OCI-LY1 (cell line): ENCODE results near the gene RENBP.

Experiments
- H2AFZ ChIP-seq: fragments of 200-600 bp; sonication (generic), shearing (Covaris generic); 2 replicates; pipeline ENCODE4 v1.6.0; 2014; ENCODE audit warnings: antibody characterized with exemption, mild to moderate bottlenecking, low read length
- H3F3A ChIP-seq: fragments of 200-600 bp; sonication (generic), shearing (Covaris generic); 2 replicates; pipeline ENCODE4 v1.6.0; 2014; ENCODE audit warnings: mild to moderate bottlenecking, antibody characterized with exemption, low read length, moderate library complexity; ENCODE audit not compliant: insufficient read depth
- H3K27ac ChIP-seq: fragments of 200-600 bp; sonication (generic); 2 replicates; pipeline ENCODE4 v1.5.1; 2014; ENCODE audit warnings: low read length, mixed run types, mild to moderate bottlenecking, low read depth; ENCODE audit not compliant: poor library complexity, severe bottlenecking
- H3K27me3 ChIP-seq: fragments of 200-600 bp; sonication (generic); 2 replicates; pipeline ENCODE4 v1.6.0; 2014; ENCODE audit warnings: antibody characterized with exemption, mild to moderate bottlenecking, low read length, moderate library complexity; ENCODE audit not compliant: insufficient read depth
- H3K36me3 ChIP-seq: fragments of 200-600 bp; sonication (generic); 2 replicates; pipeline ENCODE4 v1.6.1; 2014; ENCODE audit warnings: mild to moderate bottlenecking, antibody characterized with exemption, low read length, moderate library complexity, mixed read lengths; ENCODE audit not compliant: insufficient read depth
- H3K4me1 ChIP-seq: fragments of 200-600 bp; sonication (generic); 2 replicates; pipeline ENCODE4 v1.5.1; 2014; ENCODE audit warnings: mild to moderate bottlenecking, low read length, moderate library complexity; ENCODE audit not compliant: insufficient read depth, severe bottlenecking
- H3K4me2 ChIP-seq: fragments of 200-600 bp; sonication (generic), shearing (Covaris generic); 2 replicates; pipeline ENCODE4 v1.6.1; 2014; ENCODE audit warnings: low read length
- H3K4me3 ChIP-seq: fragments of 200-600 bp; sonication (generic); 2 replicates; pipeline ENCODE4 v1.5.1; 2014; ENCODE audit warnings: low read length, low read depth, mild to moderate bottlenecking, mixed read lengths; ENCODE audit not compliant: poor library complexity, severe bottlenecking
- H3K79me2 ChIP-seq: fragments of 200-600 bp; shearing (Covaris generic); 2 replicates; pipeline ENCODE4 v1.6.1; 2016; ENCODE audit warnings: mixed run types, low read length, mixed read lengths; ENCODE audit not compliant: insufficient read depth
- H3K9ac ChIP-seq: fragments of 200-600 bp; sonication (generic), shearing (Covaris generic); 2 replicates; pipeline ENCODE4 v1.6.1; 2014; ENCODE audit warnings: mild to moderate bottlenecking, low read length, mixed read lengths
- H3K9me2 ChIP-seq: fragments of 200-600 bp; sonication (generic), shearing (Covaris generic); 2 replicates; pipeline ENCODE4 v1.6.1; 2014; ENCODE audit warnings: low read depth, mild to moderate bottlenecking, low read length, mixed read lengths
- H3K9me3 ChIP-seq: fragments of 200-600 bp; shearing (Covaris generic); 2 replicates; pipeline ENCODE4 v1.6.1; 2014; ENCODE audit warnings: low read length, mixed read lengths
- H4K20me1 ChIP-seq: fragments of 200-600 bp; sonication (generic), shearing (Covaris generic); 2 replicates; pipeline ENCODE4 v1.6.0; 2016; ENCODE audit warnings: mild to moderate bottlenecking, low read length; ENCODE audit not compliant: insufficient read depth
- EZH2 ChIP-seq: fragments of 200-600 bp; sonication (generic), shearing (Covaris generic); IDR thresholded peaks from 2 replicates; pipeline ENCODE4 v1.8.0; 2017; ENCODE audit warnings: borderline replicate concordance, mixed run types, mild to moderate bottlenecking, antibody characterized with exemption, low read length, moderate library complexity, mixed read lengths
- TF ChIP-seq, protein P1 (sequence below): fragments of 200-600 bp; sonication (generic), shearing (Covaris generic); IDR thresholded peaks from 2 replicates; pipeline ENCODE4 v1.5.1; 2017; ENCODE audit warnings: mild to moderate bottlenecking, antibody characterized with exemption, low read length, moderate library complexity, mixed read lengths

RENBP gene

DNA sequence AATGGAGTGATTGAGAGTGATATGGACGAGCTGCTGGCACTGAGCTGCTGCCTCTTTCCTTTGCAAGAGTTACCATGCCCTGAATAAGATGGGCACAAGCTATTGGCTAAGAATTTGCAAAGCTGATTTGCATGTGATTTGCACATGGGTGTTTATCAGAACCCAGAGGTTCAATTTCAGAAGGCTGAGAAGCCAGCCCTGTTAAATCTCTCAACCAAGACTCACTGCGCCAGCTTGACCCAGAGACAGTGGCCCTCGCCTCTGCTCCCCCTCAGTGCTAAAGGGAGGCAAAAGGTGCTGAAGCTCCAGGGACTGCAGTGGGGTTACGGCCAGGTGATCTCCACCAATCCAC is 19.1 kb downstream of the RENBP start:
- no peaks in the 10 kb centered on the region for H3K9me2 ChIP-seq
- TF ChIP-seq, protein P1, sequence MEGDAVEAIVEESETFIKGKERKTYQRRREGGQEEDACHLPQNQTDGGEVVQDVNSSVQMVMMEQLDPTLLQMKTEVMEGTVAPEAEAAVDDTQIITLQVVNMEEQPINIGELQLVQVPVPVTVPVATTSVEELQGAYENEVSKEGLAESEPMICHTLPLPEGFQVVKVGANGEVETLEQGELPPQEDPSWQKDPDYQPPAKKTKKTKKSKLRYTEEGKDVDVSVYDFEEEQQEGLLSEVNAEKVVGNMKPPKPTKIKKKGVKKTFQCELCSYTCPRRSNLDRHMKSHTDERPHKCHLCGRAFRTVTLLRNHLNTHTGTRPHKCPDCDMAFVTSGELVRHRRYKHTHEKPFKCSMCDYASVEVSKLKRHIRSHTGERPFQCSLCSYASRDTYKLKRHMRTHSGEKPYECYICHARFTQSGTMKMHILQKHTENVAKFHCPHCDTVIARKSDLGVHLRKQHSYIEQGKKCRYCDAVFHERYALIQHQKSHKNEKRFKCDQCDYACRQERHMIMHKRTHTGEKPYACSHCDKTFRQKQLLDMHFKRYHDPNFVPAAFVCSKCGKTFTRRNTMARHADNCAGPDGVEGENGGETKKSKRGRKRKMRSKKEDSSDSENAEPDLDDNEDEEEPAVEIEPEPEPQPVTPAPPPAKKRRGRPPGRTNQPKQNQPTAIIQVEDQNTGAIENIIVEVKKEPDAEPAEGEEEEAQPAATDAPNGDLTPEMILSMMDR = no peak
- TF ChIP-seq EZH2 = no peak
- peaks cover 24% of the 10 kb centered on the region; the same call in 1 of the 2 replicates for H3K36me3 ChIP-seq
- peaks cover 59% of the 10 kb centered on the region for H3K4me1 ChIP-seq
- H3F3A ChIP-seq = no peaks in the 10 kb centered on the region
- H3K79me2 ChIP-seq = no peaks in the 10 kb centered on the region
- H3K27me3 ChIP-seq = no peaks in the 10 kb centered on the region
- H4K20me1 ChIP-seq = no peaks in the 10 kb centered on the region
- H3K4me2 ChIP-seq = peak overlapping the region; percentile 95
- peak overlapping the region; percentile 97 for H3K9ac ChIP-seq
- H2AFZ ChIP-seq = no peak overlapping the region
- peak overlapping the region; percentile 95 for H3K4me3 ChIP-seq
- H3K9me3 ChIP-seq = no peaks in the 10 kb centered on the region
- peak overlapping the region; percentile 100 for H3K27ac ChIP-seq

DNA sequence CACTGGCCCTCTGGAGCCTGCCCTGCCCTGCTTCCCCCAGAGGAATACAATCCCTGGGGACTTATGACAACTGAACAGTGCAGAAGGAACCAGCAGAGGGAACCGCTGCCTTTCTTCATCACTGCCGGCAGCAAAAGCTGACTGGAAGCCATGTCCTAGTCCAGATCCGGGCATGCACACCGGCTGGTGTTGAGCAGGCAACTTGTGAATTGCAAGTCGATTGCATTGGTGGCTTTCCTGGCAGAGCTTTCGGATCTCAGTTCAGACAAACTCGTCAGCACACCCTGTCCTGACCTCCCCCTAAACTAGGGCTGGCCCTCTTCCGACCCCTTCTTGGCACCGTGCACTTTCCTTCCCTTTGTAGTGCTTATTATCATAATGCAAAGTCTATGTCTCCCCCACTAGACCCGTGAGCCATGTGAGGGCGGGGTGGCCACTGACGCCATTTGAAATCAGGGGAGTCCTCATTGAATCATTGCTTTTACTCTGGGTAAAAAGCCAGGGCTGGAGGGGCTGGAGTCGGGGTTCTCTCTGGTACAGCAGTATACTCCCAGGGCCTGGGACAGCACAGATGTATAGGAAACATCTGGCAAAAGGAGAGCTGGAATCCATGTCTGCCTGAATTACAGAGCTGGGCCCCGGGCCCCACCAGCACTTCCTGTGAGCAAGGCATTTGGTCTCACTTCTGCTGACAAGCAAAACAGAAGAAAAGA is 20.1 kb downstream of the RENBP start:
- Histone ChIP-seq H3K9me3 (no peaks in the 10 kb centered on the region), H3K27ac (peak overlapping the region; percentile 100), H3K4me2 (peak overlapping the region; percentile 95), H3F3A (no peaks in the 10 kb centered on the region), H3K4me3 (peak overlapping the region; percentile 95), H3K79me2 (no peaks in the 10 kb centered on the region), H3K9me2 (no peaks in the 10 kb centered on the region), H3K36me3 (peaks cover 25% of the 10 kb centered on the region), H3K4me1 (peaks cover 52% of the 10 kb centered on the region), H3K9ac (peak overlapping the region; percentile 80), H2AFZ (no peak overlapping the region), H3K27me3 (no peaks in the 10 kb centered on the region), H4K20me1 (no peaks in the 10 kb centered on the region)
- no peak for TF ChIP-seq EZH2
- TF ChIP-seq, protein P1 = no peak

DNA sequence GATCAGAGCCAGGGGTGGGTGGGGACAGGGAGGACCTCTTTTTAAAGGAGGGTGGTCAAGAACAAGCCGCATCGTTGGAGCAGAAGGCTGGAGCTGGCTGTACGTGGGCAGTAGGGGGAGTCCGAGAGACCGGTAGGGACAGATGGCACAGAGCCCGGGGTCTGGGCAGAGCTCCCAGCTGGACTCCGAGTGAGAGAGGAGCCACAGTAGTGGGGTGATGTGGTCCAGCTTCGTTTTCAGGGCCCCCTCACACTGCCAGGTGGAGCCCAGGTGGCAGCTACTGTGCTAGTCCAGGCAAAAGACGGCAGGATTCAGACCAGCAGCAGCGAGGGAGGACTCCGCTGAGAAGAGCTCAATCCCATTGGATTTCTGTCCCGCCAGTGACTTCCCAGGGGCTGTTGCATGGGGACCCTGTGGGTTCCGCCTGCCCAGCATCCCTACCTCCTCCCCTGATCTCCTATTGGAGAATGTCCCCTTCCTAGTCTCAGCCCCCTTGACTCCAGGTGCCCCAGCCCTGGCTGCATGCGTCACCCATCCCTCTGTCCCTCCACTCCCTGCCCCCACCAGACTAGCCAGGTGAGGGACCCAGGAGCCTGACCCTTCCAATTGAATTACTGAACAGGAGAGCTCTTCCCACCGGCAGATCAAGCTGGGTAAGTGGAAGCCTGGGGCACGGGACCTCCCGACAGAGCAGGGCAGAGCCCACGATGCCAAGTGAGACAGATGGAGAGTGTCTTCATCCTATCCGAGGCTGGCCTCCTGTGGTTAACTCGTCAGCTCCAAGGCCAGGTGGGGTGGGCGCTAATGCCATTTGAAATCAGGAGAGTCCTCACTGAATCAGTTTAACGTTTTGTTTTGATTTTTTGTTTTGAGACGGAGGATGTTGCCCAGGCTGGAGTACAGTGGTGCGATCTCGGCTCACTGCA is 21.2 kb downstream of the RENBP start:
- no peak for TF ChIP-seq EZH2
- TF ChIP-seq, protein P1 = peak; percentile 36
- Histone ChIP-seq H4K20me1 (no peaks in the 10 kb centered on the region), H3K36me3 (peaks cover 30% of the 10 kb centered on the region), H3K4me1 (peaks cover 45% of the 10 kb centered on the region), H3K27ac (peak overlapping the region; percentile 100), H3K4me3 (peak overlapping the region; percentile 95), H3K79me2 (no peaks in the 10 kb centered on the region), H3K9me3 (no peaks in the 10 kb centered on the region), H3K4me2 (peak overlapping the region; percentile 6; the same call in 1 of the 2 replicates), H3K27me3 (no peaks in the 10 kb centered on the region), H3F3A (no peaks in the 10 kb centered on the region), H3K9ac (no peak overlapping the region; the same call in 1 of the 2 replicates), H2AFZ (no peak overlapping the region), H3K9me2 (no peaks in the 10 kb centered on the region)
